ENCODE measurements around the gene CPS1.

Gene CPS1

GRCh38 chr2:210540471-210540870 lies 15.9 kb upstream of the CPS1 start:
- TF ChIP-seq, protein P1, sequence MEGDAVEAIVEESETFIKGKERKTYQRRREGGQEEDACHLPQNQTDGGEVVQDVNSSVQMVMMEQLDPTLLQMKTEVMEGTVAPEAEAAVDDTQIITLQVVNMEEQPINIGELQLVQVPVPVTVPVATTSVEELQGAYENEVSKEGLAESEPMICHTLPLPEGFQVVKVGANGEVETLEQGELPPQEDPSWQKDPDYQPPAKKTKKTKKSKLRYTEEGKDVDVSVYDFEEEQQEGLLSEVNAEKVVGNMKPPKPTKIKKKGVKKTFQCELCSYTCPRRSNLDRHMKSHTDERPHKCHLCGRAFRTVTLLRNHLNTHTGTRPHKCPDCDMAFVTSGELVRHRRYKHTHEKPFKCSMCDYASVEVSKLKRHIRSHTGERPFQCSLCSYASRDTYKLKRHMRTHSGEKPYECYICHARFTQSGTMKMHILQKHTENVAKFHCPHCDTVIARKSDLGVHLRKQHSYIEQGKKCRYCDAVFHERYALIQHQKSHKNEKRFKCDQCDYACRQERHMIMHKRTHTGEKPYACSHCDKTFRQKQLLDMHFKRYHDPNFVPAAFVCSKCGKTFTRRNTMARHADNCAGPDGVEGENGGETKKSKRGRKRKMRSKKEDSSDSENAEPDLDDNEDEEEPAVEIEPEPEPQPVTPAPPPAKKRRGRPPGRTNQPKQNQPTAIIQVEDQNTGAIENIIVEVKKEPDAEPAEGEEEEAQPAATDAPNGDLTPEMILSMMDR (IDR thresholded peaks at IDR 0.05), result no peak
- no peak overlapping the region for H3K27ac ChIP-seq
- intact Hi-C loops (cut with DNase I; ENCODE audit: low total_unique reads), result no loop called here
- no peaks in the 10 kb centered on the region for H3K27me3 ChIP-seq
- DNase-seq, result no peak
- H3K9me3 ChIP-seq, result no peaks in the 10 kb centered on the region
- no peaks in the 10 kb centered on the region for H3K4me1 ChIP-seq
- no peak overlapping the region for H3K4me3 ChIP-seq
- no peaks in the 10 kb centered on the region for H3K36me3 ChIP-seq

- Histone ChIP-seq H3K4me3 (no peak overlapping the region), H3K36me3 (no peaks in the 10 kb centered on the region), H3K4me1 (no peaks in the 10 kb centered on the region), H3K9me3 (no peaks in the 10 kb centered on the region), H3K27me3 (no peaks in the 10 kb centered on the region), H3K27ac (no peak overlapping the region)
- TF ChIP-seq, protein P1 (IDR thresholded peaks at IDR 0.05), result no peak
- intact Hi-C loops (cut with DNase I; ENCODE audit: low total_unique reads), result no loop called here
- no peak for DNase-seq
Observed at GRCh38 chr2:210540900-210541289, 15.5 kb upstream of the CPS1 start.

GRCh38 chr2:210541290-210541902 lies 15.0 kb upstream of the CPS1 start:
- H3K4me1 ChIP-seq, result no peaks in the 10 kb centered on the region

GRCh38 chr2:210544007-210544590 lies 12.3 kb upstream of the CPS1 start:
- no peak for DNase-seq
- Histone ChIP-seq H3K27ac (no peak overlapping the region), H3K4me3 (no peak overlapping the region), H3K36me3 (no peaks in the 10 kb centered on the region), H3K27me3 (no peaks in the 10 kb centered on the region), H3K9me3 (no peaks in the 10 kb centered on the region), H3K4me1 (no peaks in the 10 kb centered on the region)
- TF ChIP-seq, protein P1 (IDR thresholded peaks at IDR 0.05), result no peak
- intact Hi-C loops (cut with DNase I; ENCODE audit: low total_unique reads), result no loop called here

More at GRCh38 chr2:210541290-210541902, 15.0 kb upstream of the CPS1 start:
- TF ChIP-seq, protein P1 (IDR thresholded peaks at IDR 0.05), result no peak
- no peak overlapping the region for H3K27ac ChIP-seq
- intact Hi-C loops (cut with DNase I; ENCODE audit: low total_unique reads), result no loop called here
- H3K36me3 ChIP-seq, result no peaks in the 10 kb centered on the region
- no peaks in the 10 kb centered on the region for H3K9me3 ChIP-seq
- DNase-seq, result no peak
- H3K4me3 ChIP-seq, result no peak overlapping the region
- H3K27me3 ChIP-seq, result no peaks in the 10 kb centered on the region

DNA sequence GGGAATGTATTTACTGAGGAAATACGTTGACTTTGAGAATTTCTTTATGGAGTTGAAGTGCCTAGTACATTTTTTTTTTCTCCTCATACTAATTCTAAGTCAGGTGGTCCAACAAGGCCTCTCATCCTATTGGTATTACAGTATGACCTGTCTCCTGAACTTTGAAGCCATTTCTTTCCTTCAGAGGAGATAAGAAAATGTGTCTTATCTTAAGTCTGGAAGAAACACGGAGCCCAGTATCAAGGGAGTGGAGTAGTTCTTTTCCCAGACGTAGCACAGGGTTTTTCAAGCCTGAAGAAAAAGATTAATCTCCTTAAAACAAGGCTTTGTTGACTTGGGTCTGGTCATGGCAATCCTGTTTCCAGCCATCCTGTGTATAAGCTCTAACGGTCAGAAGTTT lies 11.6 kb upstream of the CPS1 start:
- intact Hi-C loops (cut with DNase I; ENCODE audit: low total_unique reads), result no loop called here
- no peaks in the 10 kb centered on the region for H3K4me1 ChIP-seq

More for the DNA sequence above, 11.6 kb upstream of the CPS1 start:
- no peak overlapping the region for H3K4me3 ChIP-seq
- no peak overlapping the region for H3K27ac ChIP-seq
- H3K27me3 ChIP-seq, result no peaks in the 10 kb centered on the region
- H3K36me3 ChIP-seq, result no peaks in the 10 kb centered on the region
- TF ChIP-seq, protein P1 (IDR thresholded peaks at IDR 0.05), result no peak
- DNase-seq, result no peak
- no peaks in the 10 kb centered on the region for H3K9me3 ChIP-seq
